HEK293T (cell line): ENCODE results near the gene GALP.
"Not testable (repeated sequence)": the region's sequence is repeated elsewhere in the genome, so short reads cannot be mapped to it uniquely, and the experiment has no call there.

Experiments
- ARNT ChIP-seq: fragments of 450-650 bp; IDR thresholded peaks from 2 replicates; pipeline ENCODE4 v1.6.1; 2017; ENCODE audit warnings: mild to moderate bottlenecking
- BHLHE40 ChIP-seq: fragments of 450-650 bp; IDR thresholded peaks from 2 replicates; pipeline ENCODE4 v1.6.1; 2016; ENCODE audit warnings: mild to moderate bottlenecking, moderate library complexity, borderline replicate concordance
- CTBP1 ChIP-seq: fragments of 450-650 bp; IDR thresholded peaks from 2 replicates; pipeline ENCODE4 v1.6.1; 2016; ENCODE audit warnings: borderline replicate concordance
- ELF4 ChIP-seq: fragments of 450-650 bp; IDR thresholded peaks from 2 replicates; pipeline ENCODE4 v1.6.1; 2017; ENCODE audit warnings: antibody characterized with exemption
- FOXA1 ChIP-seq: fragments of 450-650 bp; IDR thresholded peaks from 2 replicates; pipeline ENCODE4 v1.6.1; 2016; ENCODE audit warnings: mild to moderate bottlenecking
- FOXK2 ChIP-seq: fragments of 450-650 bp; IDR thresholded peaks from 2 replicates; pipeline ENCODE4 v1.6.1; 2016; ENCODE audit warnings: mild to moderate bottlenecking
- FOXM1 ChIP-seq: fragments of 450-650 bp; IDR thresholded peaks from 2 replicates; pipeline ENCODE4 v1.6.1; 2017; ENCODE audit warnings: mild to moderate bottlenecking, borderline replicate concordance
- HDGF ChIP-seq: fragments of 450-650 bp; IDR thresholded peaks from 2 replicates; pipeline ENCODE4 v1.6.1; 2017; ENCODE audit warnings: antibody characterized with exemption, borderline replicate concordance
- NFRKB ChIP-seq: fragments of 450-650 bp; IDR thresholded peaks from 2 replicates; pipeline ENCODE4 v1.6.1; 2016; ENCODE audit warnings: mild to moderate bottlenecking, moderate library complexity
- PKNOX1 ChIP-seq: fragments of 450-650 bp; IDR thresholded peaks from 2 replicates; pipeline ENCODE4 v1.6.1; 2016
- SUZ12 ChIP-seq: fragments of 450-650 bp; IDR thresholded peaks from 2 replicates; pipeline ENCODE4 v1.6.1; 2016; ENCODE audit warnings: mild to moderate bottlenecking
- TARDBP ChIP-seq: fragments of 450-650 bp; IDR thresholded peaks from 2 replicates; pipeline ENCODE4 v1.6.1; 2016

- not testable (repeated sequence) for TF ChIP-seq NFRKB, TARDBP, BHLHE40, HDGF, ELF4, FOXA1, ARNT, PKNOX1, CTBP1, FOXK2, FOXM1, SUZ12
Measured at GRCh38 chr19:56207581-56207980, 31.8 kb downstream of the GALP start.
